ENCODE data around the gene OR51M1. TPM values are rescaled to one million over a fixed set of nuclear protein-coding genes. Genes with fewer than 3 reads are reported as not detected.

The OR51M1 gene
- total and polyA plus RNA-seq, 2 experiments from 2014 or later = not detected

DNA sequence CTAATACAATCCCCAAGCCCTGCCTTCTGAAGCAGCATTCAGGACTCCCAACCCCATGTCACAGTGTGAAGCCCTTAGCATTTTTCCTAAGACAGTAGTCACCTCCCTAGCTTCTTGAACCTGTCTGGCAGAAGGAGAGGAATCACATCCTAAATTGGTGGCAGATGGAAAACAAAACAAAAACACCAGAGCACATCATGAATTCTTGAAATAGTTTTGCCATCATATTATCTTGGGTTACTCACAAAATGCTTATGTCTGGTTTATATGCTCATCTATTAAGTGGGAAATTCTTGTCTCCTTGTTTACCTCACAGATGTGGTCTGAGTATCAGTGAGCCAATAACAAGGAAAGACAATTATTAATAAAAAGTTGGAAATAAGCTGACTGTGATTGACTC, 15.3 kb downstream of the OR51M1 start:
- no peak for DNase-seq
- no peaks in the 10 kb centered on the region for H3K36me3 ChIP-seq (ENCODE audit: low read depth)
- H2AFZ ChIP-seq = no peak overlapping the region
- in situ Hi-C loops (cut with MboI) = loop anchor here (25.0 kb wide), 1 partner anchor 762 kb away; the partner anchor contains the start of genes OR51D1 and OR51E1
- no peaks in the 10 kb centered on the region for H3K79me2 ChIP-seq (ENCODE audit: insufficient read depth)
- H3K27ac ChIP-seq = no peak overlapping the region
- no peaks in the 10 kb centered on the region for H3K4me1 ChIP-seq (ENCODE audit: insufficient read depth)
- no peak overlapping the region for H3K4me3 ChIP-seq
- no peaks in the 10 kb centered on the region for H3K27me3 ChIP-seq (replicated peaks; ENCODE audit: insufficient read depth)
- H3K9me3 ChIP-seq (ENCODE audit: low read depth) = no peaks in the 10 kb centered on the region
- H3K9ac ChIP-seq = no peak overlapping the region
- TF ChIP-seq EZH2phosphoT487 (IDR thresholded peaks at IDR 0.05; ENCODE audit: insufficient read depth, low read depth) = no peak
- TF ChIP-seq EZH2 (IDR thresholded peaks at IDR 0.05; ENCODE audit: insufficient read depth, poor library complexity, severe bottlenecking) = no peak
- no peaks in the 10 kb centered on the region for H4K20me1 ChIP-seq (ENCODE audit: insufficient read depth)
- no peak overlapping the region for H3K4me2 ChIP-seq (ENCODE audit: unreplicated experiment)
- H3K9me2 ChIP-seq (ENCODE audit: insufficient read depth) = no peaks in the 10 kb centered on the region
- no peaks in the 10 kb centered on the region for H3F3A ChIP-seq (ENCODE audit: insufficient read depth)

GRCh38 chr11:5405173-5405572, 21.6 kb downstream of the OR51M1 start:
- H3F3A ChIP-seq (ENCODE audit: insufficient read depth) = no peaks in the 10 kb centered on the region
- TF ChIP-seq EZH2 (IDR thresholded peaks at IDR 0.05; ENCODE audit: insufficient read depth, poor library complexity, severe bottlenecking) = no peak
- no peak for TF ChIP-seq EZH2phosphoT487 (IDR thresholded peaks at IDR 0.05; ENCODE audit: insufficient read depth, low read depth)
- no peaks in the 10 kb centered on the region for H3K4me1 ChIP-seq (ENCODE audit: insufficient read depth)

GRCh38 chr11:5420993-5421392, 37.4 kb downstream of the OR51M1 start:
- WGBS, 2 experiments (ENCODE audit: low coverage in 1 of 2, low lambda C conversion rate in 2 of 2, missing lambda C conversion rate in 2 of 2) = 33 to 40% methylated on average over 5 of the region's 5 CpGs
- no peak overlapping the region for H3K4me2 ChIP-seq (ENCODE audit: unreplicated experiment)

More at GRCh38 chr11:5405173-5405572, 21.6 kb downstream of the OR51M1 start:
- DNase-seq = no peak
- H3K36me3 ChIP-seq (ENCODE audit: low read depth) = no peaks in the 10 kb centered on the region
- H4K20me1 ChIP-seq (ENCODE audit: insufficient read depth) = no peaks in the 10 kb centered on the region
- no peak overlapping the region for H3K4me2 ChIP-seq (ENCODE audit: unreplicated experiment)
- no peaks in the 10 kb centered on the region for H3K9me2 ChIP-seq (ENCODE audit: insufficient read depth)
- no peak overlapping the region for H2AFZ ChIP-seq
- no peaks in the 10 kb centered on the region for H3K79me2 ChIP-seq (ENCODE audit: insufficient read depth)
- H3K27ac ChIP-seq = no peak overlapping the region
- in situ Hi-C loops (cut with MboI) = no loop called here
- H3K4me3 ChIP-seq = no peak overlapping the region
- H3K27me3 ChIP-seq (replicated peaks; ENCODE audit: insufficient read depth) = peaks cover 5% of the 10 kb centered on the region
- no peaks in the 10 kb centered on the region for H3K9me3 ChIP-seq (ENCODE audit: low read depth)
- no peak overlapping the region for H3K9ac ChIP-seq

GRCh38 chr11:5421811-5422210, 38.2 kb downstream of the OR51M1 start, which contains the start of gene OR51Q1:
Gene OR51Q1 (plus strand): TSS chr11:5422111. CDS start chr11:5422201, 90 bp downstream.
- no peak within 1 kb of the TSS for H2AFZ ChIP-seq
- H3K36me3 ChIP-seq (ENCODE audit: low read depth) = no peaks in the 10 kb centered on the region
- in situ Hi-C loops (cut with MboI) = no loop called here
- DNase-seq = no peak
- no peak within 1 kb of the TSS for H3K4me3 ChIP-seq
- no peaks in the 10 kb centered on the region for H3K9me3 ChIP-seq (ENCODE audit: low read depth)
- no peak within 1 kb of the TSS for H3K4me2 ChIP-seq (ENCODE audit: unreplicated experiment)
- no peaks in the 10 kb centered on the region for H3F3A ChIP-seq (ENCODE audit: insufficient read depth)
- no peaks in the 10 kb centered on the region for H3K9me2 ChIP-seq (ENCODE audit: insufficient read depth)
- no peaks in the 10 kb centered on the region for H3K79me2 ChIP-seq (ENCODE audit: insufficient read depth)
- no peak within 1 kb of the TSS for H3K27ac ChIP-seq
- TF ChIP-seq EZH2phosphoT487 (IDR thresholded peaks at IDR 0.05; ENCODE audit: insufficient read depth, low read depth) (no peak), EZH2 (IDR thresholded peaks at IDR 0.05; ENCODE audit: insufficient read depth, poor library complexity, severe bottlenecking) (no peak)
- H3K9ac ChIP-seq = no peak within 1 kb of the TSS
- no peaks in the 10 kb centered on the region for H4K20me1 ChIP-seq (ENCODE audit: insufficient read depth)
- no peaks in the 10 kb centered on the region for H3K4me1 ChIP-seq (ENCODE audit: insufficient read depth)
- H3K27me3 ChIP-seq (replicated peaks; ENCODE audit: insufficient read depth) = no peaks in the 10 kb centered on the region; the same call in 1 of the 2 replicates
- 36 to 47% methylated on average over 1 of the region's 1 CpG for WGBS, 2 experiments (ENCODE audit: low coverage in 1 of 2, low lambda C conversion rate in 2 of 2, missing lambda C conversion rate in 2 of 2)

More at GRCh38 chr11:5420993-5421392, 37.4 kb downstream of the OR51M1 start:
- Histone ChIP-seq H3K4me1 (ENCODE audit: insufficient read depth) (no peaks in the 10 kb centered on the region), H2AFZ (no peak overlapping the region), H3K27ac (no peak overlapping the region), H3K4me3 (no peak overlapping the region), H3K36me3 (ENCODE audit: low read depth) (no peaks in the 10 kb centered on the region), H3F3A (ENCODE audit: insufficient read depth) (no peaks in the 10 kb centered on the region), H3K9ac (no peak overlapping the region), H3K79me2 (ENCODE audit: insufficient read depth) (no peaks in the 10 kb centered on the region), H3K9me3 (ENCODE audit: low read depth) (no peaks in the 10 kb centered on the region), H3K27me3 (replicated peaks; ENCODE audit: insufficient read depth) (no peaks in the 10 kb centered on the region; the same call in 1 of the 2 replicates), H4K20me1 (ENCODE audit: insufficient read depth) (no peaks in the 10 kb centered on the region), H3K9me2 (ENCODE audit: insufficient read depth) (no peaks in the 10 kb centered on the region)
- in situ Hi-C loops (cut with MboI) = no loop called here
- TF ChIP-seq EZH2 (IDR thresholded peaks at IDR 0.05; ENCODE audit: insufficient read depth, poor library complexity, severe bottlenecking) (no peak), EZH2phosphoT487 (IDR thresholded peaks at IDR 0.05; ENCODE audit: insufficient read depth, low read depth) (no peak)
- no peak for DNase-seq

GRCh38 chr11:5423131-5423530, 39.5 kb downstream of the OR51M1 start:
- DNase-seq = peak; percentile 2
- H3K9ac ChIP-seq = no peak overlapping the region
- no peak overlapping the region for H3K4me2 ChIP-seq (ENCODE audit: unreplicated experiment)
- WGBS, 2 experiments (ENCODE audit: low coverage in 1 of 2, low lambda C conversion rate in 2 of 2, missing lambda C conversion rate in 2 of 2) = 37 to 46% methylated on average over 3 of the region's 3 CpGs
- no peaks in the 10 kb centered on the region; the same call in 1 of the 2 replicates for H3K27me3 ChIP-seq (replicated peaks; ENCODE audit: insufficient read depth)
- H3K4me1 ChIP-seq (ENCODE audit: insufficient read depth) = no peaks in the 10 kb centered on the region
- H3F3A ChIP-seq (ENCODE audit: insufficient read depth) = no peaks in the 10 kb centered on the region
- H3K9me2 ChIP-seq (ENCODE audit: insufficient read depth) = no peaks in the 10 kb centered on the region
- H2AFZ ChIP-seq = no peak overlapping the region
- no peak overlapping the region for H3K27ac ChIP-seq
- H3K79me2 ChIP-seq (ENCODE audit: insufficient read depth) = no peaks in the 10 kb centered on the region
- in situ Hi-C loops (cut with MboI) = no loop called here
- no peak overlapping the region for H3K4me3 ChIP-seq
- H3K36me3 ChIP-seq (ENCODE audit: low read depth) = no peaks in the 10 kb centered on the region
- TF ChIP-seq EZH2 (IDR thresholded peaks at IDR 0.05; ENCODE audit: insufficient read depth, poor library complexity, severe bottlenecking) = no peak
- TF ChIP-seq EZH2phosphoT487 (IDR thresholded peaks at IDR 0.05; ENCODE audit: insufficient read depth, low read depth) = no peak
- H4K20me1 ChIP-seq (ENCODE audit: insufficient read depth) = no peaks in the 10 kb centered on the region
- no peaks in the 10 kb centered on the region for H3K9me3 ChIP-seq (ENCODE audit: low read depth)
